Esophagus muscularis mucosa (tissue), 4 donors: ENCODE results near the gene RER1. TPM values are rescaled to one million over a fixed set of nuclear protein-coding genes. Genes with fewer than 3 reads are reported as not detected.

Experiments
- DNase-seq: peaks from one replicate; pipeline ENCODE4 v3.0.0-alpha.2; 2017; ENCODE audit errors: extremely low spot score
- H3K27ac ChIP-seq, 4 donors: fragments of 200-600 bp; sonication (generic); replicated peaks in 1 of 4; 1 replicate in 3 of 4; 2 replicates in 1 of 4; pipeline ENCODE4 v1.5.1; 2016 to 2019; ENCODE audit warnings: mild to moderate bottlenecking in 1 of 4
- H3K27me3 ChIP-seq, 4 donors: fragments of 200-600 bp; sonication (generic); one replicate each; pipeline versions ENCODE4 v1.5.1 to v1.6.0; 2016 to 2019
- H3K36me3 ChIP-seq, 4 donors: fragments of 200-600 bp; sonication (generic); one replicate each; pipeline ENCODE4 v1.5.1; 2016 to 2019
- H3K4me1 ChIP-seq, 4 donors: fragments of 200-600 bp; sonication (generic); one replicate each; pipeline ENCODE4 v1.5.1; 2016 to 2019
- H3K4me3 ChIP-seq, 4 donors: fragments of 200-600 bp; sonication (generic); 1 replicate in 2 of 4; 2 replicates in 2 of 4; pipeline ENCODE4 v1.5.1; 2016 to 2019; ENCODE audit warnings: mild to moderate bottlenecking in 4 of 4, moderate library complexity in 1 of 4
- H3K9me3 ChIP-seq, 4 donors: fragments of 200-600 bp; sonication (generic); 1 replicate in 3 of 4; 2 replicates in 1 of 4; pipeline ENCODE4 v1.5.1; 2016 to 2019
- CTCF ChIP-seq, 3 experiments: fragments of 200-600 bp in 2 of 3; fragments of 450-650 bp in 1 of 3; sonication (generic) in 2 of 3; IDR thresholded peaks; one replicate each; pipeline ENCODE4 v1.5.1; 2017 to 2019; ENCODE audit warnings: antibody characterized with exemption in 3 of 3, mild to moderate bottlenecking in 2 of 3, moderate library complexity in 1 of 3
- EP300 ChIP-seq: sonication (generic); formaldehyde crosslinking; IDR thresholded peaks from one replicate; pipeline ENCODE4 v1.6.1; 2017; ENCODE audit warnings: antibody characterized with exemption
- POLR2A ChIP-seq: fragments of 450-650 bp; IDR thresholded peaks from one replicate; pipeline ENCODE4 v1.6.1; 2017; ENCODE audit warnings: antibody characterized with exemption, moderate library complexity, mild to moderate bottlenecking, low read depth
- POLR2AphosphoS5 ChIP-seq, 2 donors: sonication (generic); formaldehyde crosslinking; IDR thresholded peaks; one replicate each; pipeline ENCODE4 v1.6.1; 2017; ENCODE audit warnings: antibody characterized with exemption in 2 of 2
- WGBS: methylation state at CpG from one replicate; pipeline ENCODE4 v1.1.5; 2018; 5-methylcytosine and 5-hydroxymethylcytosine counted together
- intact Hi-C: fragments of 100-400 bp; cut with DNase I; formaldehyde crosslinking; loops from one replicate; pipeline ENCODE4 v1.15.1; 2023
- total RNA-seq, 4 donors: library from RNA; depleted of rRNA; stranded (reverse); fragments of >200 nt; gene quantifications; one replicate each; pipeline versions ENCODE4 v1.1.0 to v1.2.1, GENCODE V29; 2016

RER1 gene
- total RNA-seq, 4 donors from 2014 or later, result 47.3 to 67.3 (median 56.4) TPM

GRCh38 chr1:2425892-2426291 lies 34.3 kb downstream of the RER1 start:
- Histone ChIP-seq H3K27ac (no peak overlapping the region), H3K36me3 (no peaks in the 10 kb centered on the region), H3K27me3 (peaks cover 0 to 87% (median 10%) of the 10 kb centered on the region in 4 donors), H3K4me1 (no peaks in the 10 kb centered on the region), H3K9me3 (peaks cover 0 to 22% (median 11%) of the 10 kb centered on the region in 4 donors), H3K4me3 (no peak overlapping the region)
- WGBS, result 68% methylated on average over 11 of the region's 11 CpGs
- intact Hi-C loops, result no loop called here
- DNase-seq, result no peak
- TF ChIP-seq POLR2AphosphoS5 (IDR thresholded peaks at IDR 0.05) (no peak), POLR2A (no peak), CTCF (IDR thresholded peaks at IDR 0.05) (no peak), EP300 (no peak)

- H3K9me3 ChIP-seq, result peaks cover 0 to 22% (median 11%) of the 10 kb centered on the region in 4 donors
- TF ChIP-seq POLR2AphosphoS5 (IDR thresholded peaks at IDR 0.05) (no peak), POLR2A (no peak), CTCF (IDR thresholded peaks at IDR 0.05) (no peak), EP300 (no peak)
- intact Hi-C loops, result no loop called here
- peaks cover 0 to 87% (median 8%) of the 10 kb centered on the region in 4 donors for H3K27me3 ChIP-seq
- H3K27ac ChIP-seq, result no peak overlapping the region
- no peaks in the 10 kb centered on the region for H3K36me3 ChIP-seq
- WGBS, result 66% methylated on average over 9 of the region's 18 CpGs
- H3K4me3 ChIP-seq, result no peak overlapping the region
- no peak for DNase-seq
- H3K4me1 ChIP-seq, result no peaks in the 10 kb centered on the region
Observed at GRCh38 chr1:2426540-2426939, 34.9 kb downstream of the RER1 start.

DNA sequence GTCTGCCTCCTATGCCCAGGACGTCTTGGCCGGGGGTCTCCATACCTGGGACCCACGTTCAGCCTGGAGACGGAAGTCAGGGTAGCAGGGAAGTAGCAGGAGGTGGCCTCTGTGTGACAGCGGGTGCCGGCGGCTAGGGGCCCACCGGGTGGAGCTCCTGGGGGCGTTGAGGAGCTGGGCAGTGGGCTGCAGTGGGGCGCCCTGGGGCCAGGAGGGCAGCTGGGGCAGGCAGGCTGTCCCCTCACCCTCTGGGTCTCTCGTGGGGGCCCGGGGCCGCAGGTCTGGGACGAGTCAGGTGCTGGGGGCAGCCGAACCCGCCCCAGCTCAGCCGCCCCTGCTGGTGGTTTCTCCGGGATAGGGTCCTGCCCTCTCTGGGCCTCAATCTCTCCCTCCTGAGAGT lies 35.4 kb downstream of the RER1 start:
- peaks cover 0 to 87% (median 9%) of the 10 kb centered on the region in 4 donors for H3K27me3 ChIP-seq
- WGBS, result 80% methylated on average over 10 of the region's 18 CpGs
- intact Hi-C loops, result no loop called here

GRCh38 chr1:2427976-2428375 lies 36.3 kb downstream of the RER1 start:
- H3K27me3 ChIP-seq, result peaks cover 0 to 87% (median 11%) of the 10 kb centered on the region in 4 donors
- WGBS, result 75% methylated on average over 2 of the region's 10 CpGs
- no peaks in the 10 kb centered on the region for H3K36me3 ChIP-seq
- DNase-seq, result no peak
- intact Hi-C loops, result no loop called here
- peaks cover 0 to 16% (median 7%) of the 10 kb centered on the region in 4 donors for H3K9me3 ChIP-seq
- TF ChIP-seq POLR2A, result no peak
- TF ChIP-seq POLR2AphosphoS5 (IDR thresholded peaks at IDR 0.05), result no peak
- TF ChIP-seq CTCF (IDR thresholded peaks at IDR 0.05), result no peak
- TF ChIP-seq EP300, result no peak
- H3K27ac ChIP-seq, result no peak overlapping the region
- no peaks in the 10 kb centered on the region for H3K4me1 ChIP-seq
- no peak overlapping the region for H3K4me3 ChIP-seq

More for the DNA sequence above, 35.4 kb downstream of the RER1 start:
- H3K9me3 ChIP-seq, result peaks cover 0 to 22% (median 11%) of the 10 kb centered on the region in 4 donors
- no peak for DNase-seq
- no peak overlapping the region for H3K4me3 ChIP-seq
- TF ChIP-seq CTCF (IDR thresholded peaks at IDR 0.05) (no peak), POLR2A (no peak), EP300 (no peak), POLR2AphosphoS5 (IDR thresholded peaks at IDR 0.05) (no peak)
- no peaks in the 10 kb centered on the region for H3K4me1 ChIP-seq
- H3K36me3 ChIP-seq, result no peaks in the 10 kb centered on the region
- no peak overlapping the region for H3K27ac ChIP-seq

- Histone ChIP-seq H3K36me3 (no peaks in the 10 kb centered on the region), H3K4me1 (no peaks in the 10 kb centered on the region), H3K4me3 (no peak overlapping the region), H3K27ac (no peak overlapping the region), H3K27me3 (peaks cover 0 to 87% (median 11%) of the 10 kb centered on the region in 4 donors), H3K9me3 (peaks cover 0 to 11% (median 4%) of the 10 kb centered on the region in 4 donors)
- intact Hi-C loops, result no loop called here
- 89% methylated on average over 13 of the region's 28 CpGs for WGBS
- no peak for TF ChIP-seq POLR2A
- TF ChIP-seq CTCF (IDR thresholded peaks at IDR 0.05), result no peak
- no peak for TF ChIP-seq POLR2AphosphoS5 (IDR thresholded peaks at IDR 0.05)
- TF ChIP-seq EP300, result no peak
- no peak for DNase-seq
Observed at GRCh38 chr1:2428490-2428889, 36.8 kb downstream of the RER1 start.
